Spleen (tissue), 11 donors: ENCODE measurements around the gene LSAMP. TPM values are rescaled to one million over a fixed set of nuclear protein-coding genes. Genes with fewer than 3 reads are reported as not detected.

ENCODE experiments used
- DNase-seq: peaks from one replicate; pipeline ENCODE4 v3.0.0-alpha.2; 2020
- H3K27ac ChIP-seq, 8 donors: fragments of 200-600 bp; sonication (generic) in 7 of 8; 1 replicate in 4 of 8; 2 replicates in 4 of 8; pipeline versions ENCODE4 v1.5.0 to v1.8.0; 2016 to 2021; ENCODE audit warnings: inconsistent platforms in 4 of 8, mild to moderate bottlenecking in 4 of 8, moderate library complexity in 1 of 8
- H3K27me3 ChIP-seq, 7 donors: fragments of 200-600 bp; sonication (generic) in 6 of 7; replicated peaks in 1 of 7; 1 replicate in 4 of 7; 2 replicates in 3 of 7; pipeline versions ENCODE4 v1.5.0 to v1.8.0; 2016 to 2021; ENCODE audit warnings: inconsistent platforms in 3 of 7, mild to moderate bottlenecking in 1 of 7
- H3K36me3 ChIP-seq, 6 donors: fragments of 200-600 bp; sonication (generic) in 5 of 6; 1 replicate in 4 of 6; 2 replicates in 2 of 6; pipeline versions ENCODE4 v1.5.0 to v1.8.0; 2016 to 2021; ENCODE audit warnings: inconsistent platforms in 2 of 6
- H3K4me1 ChIP-seq, 6 donors: fragments of 200-600 bp; sonication (generic) in 5 of 6; 1 replicate in 3 of 6; 2 replicates in 3 of 6; pipeline versions ENCODE4 v1.5.0 to v1.8.0; 2016 to 2021; ENCODE audit warnings: inconsistent platforms in 3 of 6
- H3K4me3 ChIP-seq, 8 donors: fragments of 200-600 bp; sonication (generic) in 7 of 8; 1 replicate in 4 of 8; 2 replicates in 4 of 8; pipeline versions ENCODE4 v1.5.0 to v1.8.0; 2016 to 2021; ENCODE audit warnings: inconsistent platforms in 4 of 8, mild to moderate bottlenecking in 4 of 8, moderate library complexity in 2 of 8
- H3K9me3 ChIP-seq, 8 donors: fragments of 200-600 bp; sonication (generic) in 7 of 8; 1 replicate in 4 of 8; 2 replicates in 4 of 8; pipeline versions ENCODE4 v1.5.0 to v1.8.0; 2016 to 2021; ENCODE audit warnings: inconsistent platforms in 4 of 8
- POLR2A ChIP-seq, 3 donors: fragments of 450-650 bp; IDR thresholded peaks; one replicate each; pipeline ENCODE4 v1.5.1; 2017; ENCODE audit warnings: antibody characterized with exemption in 3 of 3, mild to moderate bottlenecking in 1 of 3
- POLR2AphosphoS5 ChIP-seq, 3 donors: sonication (generic); formaldehyde crosslinking; IDR thresholded peaks; one replicate each; pipeline ENCODE4 v1.5.1; 2017; ENCODE audit warnings: antibody characterized with exemption in 3 of 3
- WGBS, 5 donors: extraction: QIAGEN DNeasy Blood & Tissue Kit in 3 of 5; methylation state at CpG; one replicate each; pipeline versions ENCODE4 v1.1.5 to v1.1.7; 2013 to 2018; 5-methylcytosine and 5-hydroxymethylcytosine counted together
- intact Hi-C: fragments of 100-400 bp; cut with DNase I; formaldehyde crosslinking; loops from one replicate; pipeline ENCODE4 v1.15.0; 2023; ENCODE audit warnings: low total_unique reads
- polyA plus RNA-seq, 3 donors: library from polyadenylated mRNA; stranded (reverse); fragments of 200-250 nt; gene quantifications; one replicate each; pipeline ENCODE4 v1.2.1, GENCODE V29; 2013
- total RNA-seq, 7 donors: library from RNA; depleted of rRNA in 3 of 7; stranded (reverse); fragments of >200 nt in 3 of 7; fragmentation: NEBNext Ultra II Directional in 4 of 7; extraction: Animal tissue kit (Norgen Biotek cat#: 25700) in 4 of 7; gene quantifications; one replicate each; pipeline versions ENCODE4 v1.1.0 to v1.2.1, GENCODE V29; 2016 to 2021
- TF ChIP-seq, protein P1 (sequence below), 11 experiments: fragments of 200-600 bp in 7 of 11; fragments of 450-650 bp in 4 of 11; sonication (generic) in 4 of 11; IDR thresholded peaks in 8 of 11; conservative IDR thresholded peaks in 3 of 11; 1 replicate in 7 of 11; 2 replicates in 4 of 11; pipeline versions ENCODE4 v1.4.0 to v1.8.0; 2016 to 2021; ENCODE audit warnings: antibody characterized with exemption in 11 of 11, inconsistent platforms in 4 of 11, mild to moderate bottlenecking in 1 of 11
- donor health status: healthy with polysubstance abuse.
- donor health status: DM: no; HTN: no; CAD: no; lungs with moderate emphysema.
- donor health status: DM: no; HTN: no; CAD: no.
- donor health status: Bipolar disorder and iron deficiency.
- donor health status: healthy.
- donor health status: DM: no; HTN: no; CAD: no.
- donor health status: DM: yes; HTN: yes; CAD: no.

LSAMP gene
- total and polyA plus RNA-seq, 10 donors: 0.45 to 6.8 (median 1.3) TPM

DNA sequence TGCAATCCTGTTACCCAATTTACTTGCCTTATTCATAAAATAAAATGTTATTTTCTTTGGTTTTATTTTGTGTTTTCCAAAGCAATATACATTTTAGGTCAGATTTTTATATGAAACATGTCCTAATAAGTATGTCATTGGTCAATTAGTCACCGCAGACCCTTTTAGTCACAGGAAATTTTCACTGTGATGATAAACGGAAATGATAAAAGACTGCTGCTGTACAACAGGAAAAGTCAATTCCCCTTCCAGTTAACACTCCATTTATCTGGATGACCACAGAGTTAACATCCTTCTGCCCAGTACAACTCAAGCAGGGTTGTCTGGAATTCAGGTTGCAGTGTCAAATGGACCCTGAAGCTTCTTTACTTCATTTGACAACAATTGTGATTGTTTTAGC, 175.2 kb downstream of the LSAMP start:
- intact Hi-C loops: no loop called here
- Histone ChIP-seq H3K27me3 (no peaks in the 10 kb centered on the region), H3K36me3 (no peaks in the 10 kb centered on the region), H3K4me1 (no peaks in the 10 kb centered on the region), H3K27ac (no peak overlapping the region), H3K9me3 (no peaks in the 10 kb centered on the region), H3K4me3 (no peak overlapping the region)
- TF ChIP-seq, protein P1, sequence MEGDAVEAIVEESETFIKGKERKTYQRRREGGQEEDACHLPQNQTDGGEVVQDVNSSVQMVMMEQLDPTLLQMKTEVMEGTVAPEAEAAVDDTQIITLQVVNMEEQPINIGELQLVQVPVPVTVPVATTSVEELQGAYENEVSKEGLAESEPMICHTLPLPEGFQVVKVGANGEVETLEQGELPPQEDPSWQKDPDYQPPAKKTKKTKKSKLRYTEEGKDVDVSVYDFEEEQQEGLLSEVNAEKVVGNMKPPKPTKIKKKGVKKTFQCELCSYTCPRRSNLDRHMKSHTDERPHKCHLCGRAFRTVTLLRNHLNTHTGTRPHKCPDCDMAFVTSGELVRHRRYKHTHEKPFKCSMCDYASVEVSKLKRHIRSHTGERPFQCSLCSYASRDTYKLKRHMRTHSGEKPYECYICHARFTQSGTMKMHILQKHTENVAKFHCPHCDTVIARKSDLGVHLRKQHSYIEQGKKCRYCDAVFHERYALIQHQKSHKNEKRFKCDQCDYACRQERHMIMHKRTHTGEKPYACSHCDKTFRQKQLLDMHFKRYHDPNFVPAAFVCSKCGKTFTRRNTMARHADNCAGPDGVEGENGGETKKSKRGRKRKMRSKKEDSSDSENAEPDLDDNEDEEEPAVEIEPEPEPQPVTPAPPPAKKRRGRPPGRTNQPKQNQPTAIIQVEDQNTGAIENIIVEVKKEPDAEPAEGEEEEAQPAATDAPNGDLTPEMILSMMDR (IDR thresholded peaks at IDR 0.05 in 8 of 11, conservative IDR thresholded peaks at IDR 0.05 in 3 of 11): no peak
- TF ChIP-seq POLR2AphosphoS5 (IDR thresholded peaks at IDR 0.05): no peak
- TF ChIP-seq POLR2A (IDR thresholded peaks at IDR 0.05): no peak
- WGBS, 5 donors: 19 to 33% (median 23%) methylated on average over 2 of the region's 2 CpGs
- no peak for DNase-seq

DNA sequence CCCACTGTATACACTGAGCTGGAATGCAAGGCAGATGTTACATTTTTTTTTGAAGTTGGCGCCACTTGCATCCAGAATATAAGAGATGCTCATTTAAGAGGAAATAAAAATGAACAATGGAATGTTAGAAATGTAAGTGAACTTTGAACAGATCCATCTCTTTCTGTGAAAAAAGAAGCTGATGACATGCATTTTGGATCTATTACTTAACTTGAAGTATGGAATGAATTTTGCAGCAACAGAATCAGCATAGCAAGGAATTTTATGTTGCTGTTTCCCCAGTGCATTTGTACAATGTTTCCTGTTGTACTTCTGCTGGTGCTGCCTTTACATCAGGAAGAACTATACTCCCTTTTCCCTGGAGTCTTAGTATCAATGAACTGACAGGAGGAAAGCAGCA, 178.2 kb downstream of the LSAMP start:
- Histone ChIP-seq H3K27me3 (no peaks in the 10 kb centered on the region), H3K27ac (no peak overlapping the region), H3K4me1 (no peaks in the 10 kb centered on the region), H3K36me3 (no peaks in the 10 kb centered on the region), H3K4me3 (no peak overlapping the region), H3K9me3 (no peaks in the 10 kb centered on the region)
- intact Hi-C loops: no loop called here
- no peak for DNase-seq
- no peak for TF ChIP-seq POLR2A (IDR thresholded peaks at IDR 0.05)
- TF ChIP-seq, protein P1 (IDR thresholded peaks at IDR 0.05 in 8 of 11, conservative IDR thresholded peaks at IDR 0.05 in 3 of 11): no peak
- TF ChIP-seq POLR2AphosphoS5 (IDR thresholded peaks at IDR 0.05): no peak
- 78 to 91% (median 86%) methylated on average over 1 of the region's 1 CpG for WGBS, 5 donors

DNA sequence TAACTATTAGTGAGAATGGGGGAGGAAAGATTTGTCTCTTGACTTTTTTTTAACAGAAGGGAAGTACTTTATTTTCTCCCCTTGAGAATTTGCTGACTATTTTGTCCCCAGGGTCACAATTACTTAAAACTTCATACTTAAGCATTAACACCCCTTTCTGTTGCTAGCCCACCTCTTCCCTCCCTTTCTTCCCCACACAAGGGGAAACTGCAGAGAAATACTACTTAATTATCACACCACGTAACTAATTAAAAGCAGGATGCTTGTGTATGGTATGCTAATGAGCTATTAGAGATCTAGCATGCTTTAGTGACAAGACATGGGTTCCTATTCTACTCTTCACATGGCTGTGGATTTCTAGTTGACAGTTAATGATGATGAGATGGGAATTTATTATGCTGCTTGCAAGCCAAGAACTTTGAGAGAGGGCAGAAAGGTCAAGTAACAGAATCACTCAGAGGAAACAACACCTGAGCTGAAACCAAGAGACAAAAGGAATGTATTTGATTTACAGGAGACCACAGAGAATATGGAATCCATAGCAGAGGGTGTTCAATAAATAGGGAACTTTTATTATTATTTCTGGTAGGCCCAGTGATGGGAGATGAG, 179.2 kb downstream of the LSAMP start:
- no peaks in the 10 kb centered on the region for H3K27me3 ChIP-seq
- no peak overlapping the region for H3K4me3 ChIP-seq
- no peaks in the 10 kb centered on the region for H3K9me3 ChIP-seq
- 57 to 68% (median 62%) methylated on average over 1 of the region's 1 CpG for WGBS, 5 donors
- intact Hi-C loops: no loop called here
- no peak for DNase-seq
- H3K36me3 ChIP-seq: no peaks in the 10 kb centered on the region
- no peaks in the 10 kb centered on the region for H3K4me1 ChIP-seq
- H3K27ac ChIP-seq: no peak overlapping the region
- TF ChIP-seq POLR2A (IDR thresholded peaks at IDR 0.05) (no peak), POLR2AphosphoS5 (IDR thresholded peaks at IDR 0.05) (no peak)
- TF ChIP-seq, protein P1 (IDR thresholded peaks at IDR 0.05 in 8 of 11, conservative IDR thresholded peaks at IDR 0.05 in 3 of 11): no peak

DNA sequence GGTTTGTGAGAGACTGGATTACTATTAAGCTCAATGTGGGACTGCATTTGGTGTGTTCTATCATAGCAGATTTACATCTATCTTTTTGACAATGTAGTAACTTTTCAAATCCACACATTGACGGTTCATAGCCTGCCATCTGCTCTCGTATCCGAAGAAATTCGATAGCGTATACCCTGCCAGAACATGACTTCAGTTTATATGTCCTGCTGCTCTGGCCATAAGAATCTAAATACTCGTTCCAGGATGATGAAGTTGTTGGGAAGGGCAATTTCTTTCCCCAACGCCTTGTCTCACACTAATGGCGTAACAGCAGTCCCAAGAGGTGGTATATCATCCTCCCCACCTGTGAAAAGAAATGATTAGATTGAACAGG, 180.0 kb downstream of the LSAMP start:
- Histone ChIP-seq H3K9me3 (no peaks in the 10 kb centered on the region), H3K27me3 (no peaks in the 10 kb centered on the region), H3K36me3 (no peaks in the 10 kb centered on the region), H3K27ac (no peak overlapping the region), H3K4me3 (no peak overlapping the region), H3K4me1 (no peaks in the 10 kb centered on the region)
- no peak for DNase-seq
- intact Hi-C loops: no loop called here
- WGBS, 5 donors: 80 to 89% (median 84%) methylated on average over 8 of the region's 8 CpGs
- TF ChIP-seq, protein P1 (IDR thresholded peaks at IDR 0.05 in 8 of 11, conservative IDR thresholded peaks at IDR 0.05 in 3 of 11): no peak
- TF ChIP-seq POLR2A (IDR thresholded peaks at IDR 0.05): no peak
